ENCODE measurements around the gene ICAM2.
"Not testable (repeated sequence)": the region's sequence is repeated elsewhere in the genome, so short reads cannot be mapped to it uniquely, and the experiment has no call there.

The ICAM2 gene

DNA sequence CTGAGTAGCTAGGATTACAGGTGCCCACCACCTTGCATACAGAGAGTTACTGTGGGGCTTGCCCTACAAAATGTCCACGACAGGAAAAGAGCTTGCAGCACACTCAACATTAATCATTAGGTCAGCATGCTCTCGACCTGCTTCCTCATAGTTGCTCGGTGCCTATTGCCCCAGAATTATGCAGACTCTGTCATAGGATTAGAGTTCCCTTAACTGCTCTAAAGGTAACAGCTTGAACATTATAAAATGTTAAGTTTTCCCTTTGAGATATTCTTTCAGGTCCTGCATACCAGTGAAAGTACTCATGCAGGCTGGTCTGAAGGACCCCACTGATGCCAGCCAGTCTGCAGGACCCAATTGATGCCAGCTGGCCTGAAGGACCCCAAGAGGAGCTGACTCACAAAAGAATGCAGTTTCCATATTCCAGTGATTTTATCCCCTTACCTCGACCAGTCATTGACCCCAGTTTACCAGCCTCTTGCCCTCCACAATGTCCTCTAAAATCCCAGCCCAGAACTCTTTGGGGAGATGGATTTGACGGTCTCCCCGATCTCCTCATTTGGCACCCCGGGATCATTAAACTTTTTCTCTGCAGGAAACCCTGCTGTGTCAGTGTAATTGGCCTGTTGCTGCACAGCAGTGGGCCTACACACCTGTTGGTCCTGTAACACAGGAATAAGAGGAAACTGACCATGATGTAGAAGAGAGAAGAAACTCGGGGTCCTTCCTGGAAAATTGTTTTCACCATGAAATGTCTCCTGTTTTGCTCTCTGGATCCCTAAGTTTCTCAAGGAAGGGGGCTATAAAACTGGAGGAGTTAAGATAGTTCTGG, 10.6 kb downstream of the ICAM2 start:
- DNase-seq (ENCODE audit: low spot score): no peak

DNA sequence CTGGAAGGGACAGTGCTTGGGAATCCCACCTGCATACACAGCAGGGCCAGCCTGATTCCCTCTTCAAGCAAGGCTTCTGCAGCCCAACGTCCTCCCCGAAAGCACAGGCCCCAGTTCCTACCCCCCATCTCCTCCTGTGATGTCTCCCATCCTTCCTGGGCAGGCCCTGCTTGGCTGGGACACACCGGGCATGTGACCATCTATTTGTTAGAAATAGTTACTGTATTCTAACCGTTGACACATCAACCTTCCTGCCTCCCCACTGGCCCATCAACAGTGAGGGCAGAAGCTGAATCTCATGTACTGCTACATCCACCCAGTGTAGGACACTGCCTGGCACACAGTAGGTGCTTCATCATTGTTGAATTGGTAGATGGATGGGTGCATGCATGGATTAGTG, 11.6 kb downstream of the ICAM2 start:
- DNase-seq (ENCODE audit: low spot score): no peak

DNA sequence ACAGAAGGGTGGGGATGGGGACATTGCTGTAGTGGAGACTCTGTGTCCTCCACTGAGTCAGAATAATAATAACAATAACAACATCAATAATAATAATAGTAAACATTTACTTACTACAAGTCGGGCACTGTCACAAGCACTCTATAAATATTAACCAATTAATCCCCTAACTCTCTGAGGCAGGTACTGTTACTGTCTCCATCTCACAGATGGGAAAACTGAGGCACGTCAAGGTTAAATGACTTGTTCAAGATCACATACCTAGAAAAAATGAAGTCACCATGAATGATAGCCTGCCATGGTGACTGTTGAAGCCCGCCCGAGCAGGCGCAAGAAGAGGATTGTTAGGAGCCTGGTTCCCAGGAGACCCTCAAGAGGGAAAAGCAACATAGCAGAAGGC, 12.1 kb downstream of the ICAM2 start:
- DNase-seq (ENCODE audit: low spot score): no peak

DNA sequence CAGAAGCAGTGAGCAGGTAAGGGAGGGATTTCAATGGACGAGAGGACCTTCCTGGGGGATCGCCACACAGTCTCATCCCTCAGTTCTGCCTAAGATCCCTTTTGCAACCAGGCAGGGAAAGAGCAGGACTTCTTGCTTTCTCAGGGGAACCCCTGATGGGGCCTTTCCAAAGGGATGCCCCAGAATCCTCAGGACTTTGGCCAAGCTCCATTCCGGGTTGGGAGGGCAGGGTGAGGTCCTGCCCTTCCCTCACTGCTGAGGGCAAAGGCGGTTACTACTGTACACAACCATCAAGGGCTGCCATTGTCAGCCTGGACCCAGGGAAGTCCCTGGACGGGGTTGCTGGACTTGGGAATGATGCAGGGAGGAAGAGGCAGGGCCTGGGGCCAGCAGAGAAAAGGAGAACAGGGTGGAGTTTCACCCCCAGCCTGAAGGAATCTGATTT, 12.6 kb downstream of the ICAM2 start:
- DNase-seq (ENCODE audit: low spot score): no peak

DNA sequence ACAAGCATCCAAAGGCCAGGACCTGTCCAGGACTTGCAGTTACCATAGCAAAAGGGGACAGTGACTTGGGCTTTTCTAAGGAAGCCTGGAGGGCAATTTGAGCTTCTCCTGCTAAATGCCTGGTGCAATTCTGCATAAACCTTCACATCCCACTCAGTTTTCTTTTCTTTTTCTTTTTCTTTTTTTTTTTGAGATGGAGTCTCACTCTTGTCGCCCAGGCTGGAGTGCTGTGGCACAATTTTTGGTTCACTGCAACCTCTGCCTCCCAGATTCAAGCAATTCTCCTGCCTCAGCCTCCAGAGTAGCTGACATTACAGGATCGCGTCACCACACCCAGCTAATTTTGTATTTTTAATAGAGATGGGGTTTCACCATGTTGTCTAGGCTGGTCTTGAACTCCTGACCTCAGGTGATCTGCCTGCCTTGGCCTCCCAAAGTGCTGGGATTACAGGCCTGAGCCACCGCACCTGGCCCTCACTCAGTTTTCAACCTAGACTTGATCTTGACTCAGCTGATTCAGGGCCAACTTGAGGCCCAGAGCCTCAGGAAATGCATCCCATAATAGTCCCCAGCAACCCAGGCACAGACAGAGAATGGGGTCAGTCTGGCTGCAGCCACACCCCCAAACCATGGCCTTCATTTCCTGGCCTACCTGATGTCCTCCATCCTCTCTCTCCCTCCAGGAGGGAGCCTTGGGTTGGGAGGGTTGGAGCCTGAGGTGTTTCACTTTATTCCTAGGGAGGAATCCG, 13.2 kb downstream of the ICAM2 start:
- not testable (repeated sequence) for DNase-seq (ENCODE audit: low spot score)

DNA sequence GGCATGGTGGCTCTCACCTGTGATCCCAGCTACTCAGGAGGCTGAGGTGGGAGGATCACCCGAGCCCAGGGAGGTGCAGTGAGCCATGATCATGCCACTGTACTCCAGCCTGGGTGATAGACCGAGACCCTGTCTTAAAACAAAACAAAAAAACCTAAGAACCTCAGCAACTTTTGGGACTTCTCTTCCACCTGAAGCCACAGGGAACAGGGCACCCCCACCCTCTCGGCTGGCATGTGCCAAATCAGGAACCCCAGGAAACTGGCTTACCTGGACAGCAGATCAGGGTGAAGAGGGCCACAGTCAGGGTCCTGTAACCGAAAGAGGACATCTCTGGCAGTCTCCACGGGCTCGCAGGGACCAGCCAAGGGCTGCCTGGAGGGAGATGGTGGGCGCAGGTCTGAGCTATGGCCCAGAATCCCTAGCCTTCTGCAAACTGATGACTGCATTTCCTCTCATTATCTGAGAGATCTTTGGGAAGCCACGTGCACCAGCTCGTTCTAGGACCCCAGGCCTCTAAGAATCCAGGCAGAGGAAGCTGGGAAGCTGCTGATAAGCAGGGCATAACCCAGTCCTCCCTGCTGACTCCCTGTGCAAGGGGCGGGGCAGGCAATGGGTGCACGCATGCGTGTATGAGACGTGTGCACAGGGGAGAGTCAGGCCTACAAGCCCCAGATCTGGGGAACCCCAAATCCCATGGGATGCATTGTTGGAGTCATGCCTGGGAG, 13.9 kb downstream of the ICAM2 start:
- DNase-seq (ENCODE audit: low spot score): no peak

DNA sequence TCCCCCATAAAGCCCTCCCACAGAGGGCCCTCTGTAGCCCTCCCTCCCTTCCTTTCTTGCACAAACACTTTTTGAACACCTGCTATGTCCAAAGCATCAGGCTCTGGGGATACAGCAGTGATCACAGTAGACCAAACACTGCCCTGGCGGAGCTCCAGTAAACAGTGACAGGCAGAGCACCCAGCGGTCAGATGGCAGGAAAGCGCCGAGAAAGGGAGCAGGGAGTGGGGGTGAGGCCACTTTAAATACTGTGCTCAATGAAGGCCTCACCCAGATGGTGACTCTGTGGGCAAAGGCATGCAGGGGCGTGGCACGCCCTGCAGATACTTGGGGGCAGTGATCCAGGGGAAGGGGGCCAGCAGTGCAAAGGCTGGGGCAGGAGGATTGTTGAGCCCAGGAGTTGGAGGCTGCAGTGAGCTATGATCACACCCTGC, 14.7 kb downstream of the ICAM2 start:
- DNase-seq (ENCODE audit: low spot score): no peak

DNA sequence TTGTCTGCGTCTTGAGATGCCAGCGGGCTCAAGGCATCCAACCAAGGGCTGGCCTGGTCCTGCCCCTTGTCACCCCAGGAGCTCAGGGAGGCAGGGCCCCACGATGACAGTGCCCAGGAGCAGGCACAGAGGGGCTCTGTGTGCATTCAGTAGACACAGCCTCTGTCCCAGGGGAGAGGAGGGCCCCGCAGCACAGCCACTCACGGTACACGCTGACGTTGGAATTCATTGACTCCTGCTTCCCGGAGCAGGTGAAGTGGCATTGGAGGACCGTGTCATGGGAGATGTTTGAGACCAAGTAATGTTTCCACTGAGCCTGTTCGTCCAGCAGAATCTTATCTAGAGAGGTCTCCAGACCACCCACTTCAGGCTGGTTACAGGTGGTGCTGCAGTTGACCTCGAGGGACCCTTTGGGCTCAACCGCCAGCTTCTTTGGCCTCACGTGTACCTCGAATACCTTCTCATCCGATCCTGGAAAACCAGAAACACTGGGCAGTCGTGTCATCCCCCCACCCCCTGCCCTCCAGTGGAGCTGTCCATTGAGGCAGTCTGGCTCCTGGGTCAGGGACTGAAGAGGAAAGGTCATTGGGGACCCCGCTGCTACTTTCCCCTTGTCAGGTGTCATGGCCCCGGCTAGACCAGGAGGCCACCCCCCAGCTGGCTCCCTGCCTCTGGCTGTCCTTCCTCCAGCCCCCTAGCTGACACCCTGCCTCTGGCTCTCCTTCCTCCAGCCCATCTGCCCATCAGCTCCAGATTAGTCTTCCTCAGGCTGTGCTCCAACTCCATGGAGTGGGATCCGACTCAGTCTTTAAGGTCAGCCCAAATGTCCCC, 15.3 kb downstream of the ICAM2 start:
- DNase-seq (ENCODE audit: low spot score): no peak

DNA sequence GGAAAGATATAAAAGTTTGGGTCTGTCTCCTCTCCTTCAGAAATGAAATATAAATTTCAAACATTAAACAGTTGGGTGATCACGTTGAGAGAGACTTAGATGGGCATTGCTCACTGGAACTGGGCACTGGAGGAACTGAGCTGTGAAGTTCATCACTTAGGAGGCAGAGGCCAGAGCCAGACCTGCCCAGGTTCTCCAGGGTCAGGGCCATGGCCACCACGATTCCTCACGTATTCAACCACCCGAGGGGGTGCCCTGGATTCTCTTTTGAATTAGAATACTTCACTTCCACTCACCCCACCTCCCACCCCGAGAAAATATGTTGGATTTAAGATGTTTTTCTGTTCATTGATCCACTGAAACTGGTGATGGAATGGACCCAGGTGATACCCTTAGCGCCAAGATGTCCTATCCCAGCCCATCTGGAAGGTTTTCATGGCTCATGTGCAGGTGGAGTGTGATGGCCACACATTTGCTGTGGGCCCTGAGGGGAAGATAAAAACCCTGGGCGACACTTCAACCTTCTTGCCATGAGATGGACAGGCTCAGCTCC, 16.1 kb downstream of the ICAM2 start:
- no peak for DNase-seq (ENCODE audit: low spot score)

DNA sequence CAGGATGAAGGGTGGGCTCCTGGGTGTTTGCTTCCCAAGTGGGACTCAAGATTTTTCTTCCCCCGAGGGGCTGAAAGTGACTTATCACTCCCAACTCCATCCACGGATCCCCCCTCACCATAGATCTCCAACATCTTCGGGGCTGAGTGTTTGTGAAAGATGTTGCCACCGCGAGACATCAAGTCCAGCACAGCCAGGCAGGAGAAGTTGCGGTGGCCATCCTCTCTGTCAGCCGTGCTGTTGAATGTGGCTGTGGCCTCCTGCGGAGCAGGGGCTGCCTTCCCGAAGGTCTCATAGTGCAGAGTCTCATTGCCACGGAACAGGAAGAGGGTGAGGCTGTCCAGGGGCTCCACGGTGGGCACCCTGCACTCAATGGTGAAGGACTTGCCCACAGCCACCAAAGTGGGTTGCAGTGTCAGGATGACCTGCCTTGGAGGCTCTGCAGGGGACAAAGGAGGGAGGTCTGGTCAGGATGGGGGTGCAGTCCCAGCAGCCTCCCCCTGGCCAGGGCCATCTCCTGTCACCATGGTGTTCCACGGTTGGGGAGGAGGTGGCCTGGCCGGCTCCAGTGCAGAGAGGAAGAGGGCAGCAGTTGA, 16.8 kb downstream of the ICAM2 start:
- DNase-seq (ENCODE audit: low spot score): no peak

DNA sequence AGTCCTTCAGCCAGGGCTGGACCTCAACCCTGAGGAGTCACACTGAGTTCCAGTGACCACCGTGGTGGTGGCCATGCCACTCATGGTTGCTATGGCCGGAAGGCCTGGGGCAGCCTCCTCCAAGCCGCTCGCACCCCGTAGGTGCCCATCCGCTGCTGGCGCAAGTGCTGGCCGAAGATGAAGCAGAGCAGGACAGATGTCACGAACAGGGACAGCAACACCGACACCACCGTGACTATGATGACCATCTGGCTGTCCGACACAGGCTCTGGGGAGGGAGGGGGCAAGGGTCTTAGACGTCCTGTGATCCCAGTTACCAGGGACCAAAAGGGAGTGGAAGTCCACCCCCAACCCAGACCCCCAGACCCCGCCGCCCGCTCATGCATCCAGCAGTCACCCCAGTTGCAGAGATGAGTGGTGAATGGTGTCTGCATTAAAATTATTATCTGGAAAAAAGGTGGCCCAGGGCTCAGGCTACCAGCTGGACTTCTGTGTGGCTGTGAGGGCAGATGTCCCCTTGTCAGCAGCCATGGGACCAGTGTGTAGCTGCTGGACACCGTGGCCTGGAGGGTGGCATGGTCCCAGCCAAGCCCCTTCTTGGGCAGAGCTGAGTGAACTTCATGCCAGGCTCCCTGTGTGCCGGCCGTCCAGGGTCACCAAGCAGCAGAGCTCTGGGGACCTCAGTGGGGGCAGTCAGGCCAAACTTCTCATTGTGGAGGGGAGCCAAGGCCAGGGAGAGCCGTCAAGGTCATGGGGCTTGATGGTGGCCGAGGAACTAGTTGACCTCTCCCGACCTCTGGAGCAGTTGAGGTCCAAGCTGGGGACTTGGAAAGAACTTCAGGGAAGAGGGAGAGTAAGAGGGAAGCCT, 17.5 kb downstream of the ICAM2 start:
- DNase-seq (ENCODE audit: low spot score): no peak

DNA sequence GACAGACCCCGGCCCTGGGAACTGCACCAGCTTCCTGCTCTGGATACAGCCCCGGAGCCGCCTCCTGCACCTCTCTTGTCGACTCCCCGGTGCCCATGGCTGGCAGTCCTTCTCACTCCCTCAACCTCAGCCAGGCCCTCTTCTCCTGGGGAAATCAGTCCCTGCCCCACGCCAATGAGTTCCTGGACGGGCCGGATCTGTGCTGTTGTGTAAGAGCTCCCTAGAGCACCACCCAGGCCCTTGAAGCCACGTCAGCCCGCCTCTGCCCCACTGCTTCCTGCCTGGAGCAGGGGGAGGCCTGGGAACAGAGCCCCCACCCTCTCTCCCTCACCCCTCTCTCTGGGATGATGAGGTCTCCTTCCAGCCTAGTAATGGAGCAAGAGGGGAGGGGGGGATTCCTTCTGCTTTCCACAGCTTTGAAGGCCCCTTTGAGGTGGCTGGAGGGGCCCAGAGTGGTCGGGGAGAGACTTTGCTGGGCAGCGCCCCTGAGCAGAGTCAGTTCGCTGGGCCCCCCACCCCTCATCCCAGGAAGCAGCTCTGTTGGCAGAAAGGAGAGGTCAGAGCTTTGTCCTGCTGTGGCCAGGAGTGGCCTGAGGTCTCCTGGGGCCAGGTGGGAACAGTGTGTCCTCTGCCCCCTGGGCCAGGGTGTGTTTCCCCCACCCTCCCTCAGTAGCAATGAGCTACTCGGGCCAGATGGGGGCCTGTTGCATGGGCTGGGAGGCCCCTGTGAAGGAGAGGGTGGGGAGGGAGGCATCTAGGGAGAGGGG, 18.5 kb downstream of the ICAM2 start:
- no peak for DNase-seq (ENCODE audit: low spot score)

DNA sequence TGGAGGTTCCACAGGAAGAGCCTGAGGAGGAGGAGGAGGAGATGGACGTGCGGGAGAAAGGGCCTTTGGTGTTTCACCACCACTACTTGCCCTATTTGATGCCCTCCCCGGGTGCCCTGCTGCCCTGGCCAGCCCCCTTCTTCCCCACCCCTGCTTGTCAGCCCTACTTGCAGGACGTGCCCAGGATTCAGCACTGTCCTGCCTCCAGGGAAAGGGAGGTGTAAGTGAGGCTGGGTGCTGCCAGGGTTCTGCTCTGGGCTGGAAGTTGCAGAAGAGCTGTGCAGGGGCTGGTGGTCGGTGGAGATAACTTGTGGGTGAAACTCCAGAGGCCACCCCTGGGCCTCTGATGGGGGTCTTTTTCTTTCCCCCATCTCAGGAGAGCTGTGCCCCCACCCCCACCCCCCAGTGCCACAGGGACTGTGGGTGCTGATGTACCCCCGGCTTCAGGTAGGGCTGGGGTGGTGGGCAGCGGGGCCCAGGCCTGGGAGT, 19.3 kb downstream of the ICAM2 start:
- no peak for DNase-seq (ENCODE audit: low spot score)

DNA sequence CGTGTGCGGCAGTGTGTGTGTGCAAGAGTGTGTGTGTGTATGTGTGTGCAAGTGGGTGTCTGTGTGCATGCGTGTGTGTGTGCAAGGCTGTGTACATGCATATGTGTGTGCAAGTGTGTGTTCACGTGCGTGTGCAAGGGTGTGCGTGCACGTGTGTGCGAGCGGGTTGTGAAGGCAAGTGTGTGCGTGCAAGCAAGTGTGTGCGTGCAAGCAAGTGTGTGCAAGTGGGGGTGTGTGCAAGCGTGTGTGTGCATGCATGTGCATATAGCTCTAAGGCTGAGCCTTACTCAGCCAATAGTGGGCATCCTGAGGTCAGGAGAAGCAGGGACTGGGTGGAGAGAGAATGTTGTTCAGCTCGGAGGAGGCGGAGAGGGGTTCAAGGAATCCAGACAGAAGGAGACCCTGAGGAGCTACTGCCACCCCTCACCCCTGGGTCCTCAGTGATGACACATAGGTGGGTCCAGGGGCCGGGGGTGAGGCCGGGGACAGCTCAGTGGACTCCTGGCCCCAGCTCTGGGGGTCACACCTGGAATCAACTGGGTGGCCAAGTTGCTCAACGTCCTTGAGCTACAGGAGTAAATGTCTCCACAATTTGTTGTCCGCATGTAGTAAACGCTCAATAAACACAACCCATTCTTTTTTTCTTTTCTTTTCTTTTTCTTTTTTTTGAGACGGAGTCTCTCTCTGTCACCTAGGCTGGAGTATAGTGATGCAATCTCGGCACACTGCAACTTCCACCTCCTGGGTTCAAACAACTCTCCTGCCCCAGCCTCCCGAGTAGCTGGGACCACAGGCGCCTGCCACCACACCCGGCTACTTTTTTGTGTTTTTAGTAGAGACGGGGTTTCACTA, 20.5 kb downstream of the ICAM2 start:
- no peak for DNase-seq (ENCODE audit: low spot score)

DNA sequence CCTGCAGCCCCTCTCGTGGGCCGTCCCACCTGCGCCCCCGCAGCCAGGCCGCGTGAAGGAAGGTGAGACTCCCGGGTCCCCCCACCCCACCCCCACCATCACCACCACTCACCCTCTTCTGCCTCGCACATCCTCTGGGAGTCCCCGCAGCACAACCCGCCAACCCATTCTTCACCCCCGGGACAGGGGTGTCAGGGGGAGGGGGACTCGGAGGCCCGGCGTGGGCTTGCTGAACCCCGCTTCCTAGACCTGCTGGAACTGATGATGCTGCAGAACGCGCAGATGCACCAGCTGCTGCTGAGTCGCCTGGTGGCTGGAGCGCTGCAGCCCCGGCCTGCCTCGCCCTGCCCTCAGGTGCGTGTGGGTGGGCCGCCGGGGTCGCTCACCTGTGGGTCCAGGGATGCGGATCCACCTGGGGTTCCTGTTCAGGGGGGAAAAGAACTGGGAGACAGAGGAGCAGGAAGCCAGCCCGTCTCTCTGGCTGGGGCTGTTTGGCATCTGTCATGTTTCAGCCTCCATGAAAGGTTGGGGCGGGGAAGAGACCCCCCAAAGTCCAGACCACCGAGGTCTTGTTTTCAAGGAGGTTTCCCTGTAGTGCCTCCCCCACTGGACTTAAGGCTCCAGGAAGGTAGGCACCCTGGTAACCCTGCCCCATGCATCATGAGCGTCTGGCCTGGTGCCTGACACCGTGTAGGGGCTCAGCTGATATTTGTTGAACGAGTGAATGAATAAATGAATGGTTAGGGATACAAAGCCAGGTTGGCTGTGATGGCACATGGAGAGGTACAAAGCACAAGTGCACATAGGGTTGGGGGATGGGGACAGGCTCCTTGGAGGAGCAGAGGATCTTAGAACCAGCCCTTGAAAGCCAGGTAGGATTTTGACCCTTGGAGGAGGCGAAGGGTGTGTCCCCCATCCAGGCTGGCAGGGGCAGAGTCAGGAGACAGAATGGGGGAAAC, 21.4 kb downstream of the ICAM2 start:
- DNase-seq (ENCODE audit: low spot score): no peak

DNA sequence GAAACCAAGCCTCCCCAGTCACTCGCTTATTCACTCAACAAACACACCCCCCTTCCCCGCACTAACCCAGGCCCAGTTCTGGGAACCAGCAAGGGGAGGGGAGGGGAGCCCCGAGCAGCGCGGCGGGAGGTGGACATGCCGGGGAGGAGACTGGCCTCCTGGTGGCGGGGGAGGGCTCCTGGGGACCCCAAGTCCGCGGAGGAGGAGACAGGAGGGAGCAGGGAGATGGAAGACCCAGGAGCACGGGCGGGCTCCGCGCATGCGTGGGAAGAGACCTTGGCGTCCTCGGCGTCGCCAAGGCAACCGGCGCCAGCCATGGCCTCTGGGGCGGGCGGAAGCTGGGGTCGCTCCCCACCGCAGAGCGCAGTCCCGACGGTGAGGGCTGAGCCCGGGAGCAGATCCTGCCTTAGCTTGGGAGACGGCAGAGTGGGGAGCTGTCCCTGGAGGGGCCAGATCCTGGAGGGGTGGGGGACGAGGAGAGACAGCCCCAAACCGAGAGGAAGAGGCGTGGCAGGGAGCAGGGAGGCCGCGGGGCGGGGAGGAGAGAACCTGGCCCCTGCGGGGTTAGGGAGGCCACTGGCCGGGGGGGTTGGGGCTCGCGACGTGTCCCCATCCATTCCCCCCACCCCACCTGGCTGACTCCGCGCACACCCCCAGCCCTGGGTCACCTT, 22.2 kb downstream of the ICAM2 start, which contains the start of gene PRR29:
Gene PRR29 (plus strand): TSS at position 302 of the 671 bp plus-strand sequence. CDS start 14 bp downstream, at position 316.
- DNase-seq (ENCODE audit: low spot score): peak; percentile 66
